A549 (cell line): ENCODE measurements around the gene KRT32. TPM values are rescaled to one million over a fixed set of nuclear protein-coding genes. Genes with fewer than 3 reads are reported as not detected.

Source experiments
- ATAC-seq, 2 experiments: fragments of 200-7000 bp in 1 of 2; fragments of >200 bp in 1 of 2; cut with Nextera tagmentation in 1 of 2; cut with Tn5 transposase in 1 of 2; 3 replicates each; pipeline versions ENCODE4 v1.8.0 to v1.9.1; 2018 to 2020; ENCODE audit warnings: mild to moderate bottlenecking in 1 of 2, moderate library complexity in 1 of 2
- CTCF ChIA-PET: fragments of 300-600 bp; sonication (Branson Sonifier 250); formaldehyde crosslinking; extraction: SDS; loops from one replicate; lab custom pipeline; 2021; ENCODE audit warnings: antibody characterized with exemption, inconsistent platforms; lab: Yijun Ruan, JAX
- POLR2A ChIA-PET: fragments of 350-600 bp; formaldehyde crosslinking; extraction: SDS; loops from one replicate; lab custom pipeline; 2021; ENCODE audit warnings: antibody characterized with exemption, inconsistent platforms; lab: Yijun Ruan, JAX
- DNase-seq, 2 experiments: peaks; one replicate each; pipeline versions ENCODE4 v3.0.0 to v3.0.0-alpha.2; 2011 to 2016; ENCODE audit warnings: low read depth in 1 of 2, low spot score in 1 of 2
- FAIRE-seq: peaks from 2 replicates; lab custom pipeline; 2011; peaks lifted over from hg19 to GRCh38; lab: Jason Lieb, UNC
- H3K27ac ChIP-seq, 2 experiments: fragments of >200 bp; sonication (Bioruptor Twin); formaldehyde crosslinking; 3 replicates each; pipeline ENCODE4 v1.5.1; 2016 to 2017
- H3K4me1 ChIP-seq: fragments of >200 bp; sonication (Bioruptor Twin); formaldehyde crosslinking; 3 replicates; pipeline ENCODE4 v1.6.1; 2016
- H3K4me2 ChIP-seq: fragments of >200 bp; sonication (Bioruptor Twin); formaldehyde crosslinking; 3 replicates; pipeline ENCODE4 v1.6.1; 2016
- H3K4me3 ChIP-seq: fragments of >200 bp; sonication (Bioruptor Twin); formaldehyde crosslinking; 3 replicates; pipeline ENCODE4 v1.5.1; 2016
- H3K9me3 ChIP-seq: fragments of >200 bp; sonication (Bioruptor Twin); formaldehyde crosslinking; 3 replicates; pipeline ENCODE4 v1.6.1; 2016
- CBX8 ChIP-seq: fragments of 200-600 bp; sonication (generic); IDR thresholded peaks from 2 replicates; pipeline ENCODE4 v1.6.1; 2016
- CHD2 ChIP-seq: fragments of 150-350 bp; IDR thresholded peaks from 2 replicates; pipeline ENCODE4 v1.6.1; 2014; ENCODE audit warnings: low read length; ENCODE audit not compliant: partially characterized antibody
- CHD4 ChIP-seq: fragments of 200-600 bp; sonication (generic); IDR thresholded peaks from 2 replicates; pipeline ENCODE4 v1.6.1; 2016; ENCODE audit warnings: antibody characterized with exemption, mild to moderate bottlenecking, borderline replicate concordance
- EHMT2 ChIP-seq: fragments of 200-600 bp; sonication (generic); IDR thresholded peaks from 2 replicates; pipeline ENCODE4 v1.6.1; 2016; ENCODE audit warnings: antibody characterized with exemption, low read depth, mild to moderate bottlenecking, moderate library complexity
- EP300 ChIP-seq, 2 experiments: fragments of >200 bp; sonication (Bioruptor Twin); formaldehyde crosslinking; IDR thresholded peaks; 2 replicates in 1 of 2; 3 replicates in 1 of 2; pipeline ENCODE4 v1.6.1; 2016 to 2017
- FOXS1 ChIP-seq: fragments of 250-450 bp; sonication (Bioruptor Pico); IDR thresholded peaks from 2 replicates; pipeline ENCODE4 v1.5.0; 2020; ENCODE audit warnings: mild to moderate bottlenecking, moderate library complexity
- GATA3 ChIP-seq: IDR thresholded peaks from 2 replicates; pipeline ENCODE4 v1.6.1; 2012; ENCODE audit warnings: borderline replicate concordance
- HMGXB4 ChIP-seq: fragments of 250-450 bp; sonication (Bioruptor Pico); IDR thresholded peaks from 2 replicates; pipeline ENCODE4 v1.5.0; 2021; ENCODE audit warnings: mild to moderate bottlenecking, moderate library complexity, borderline replicate concordance
- HOXB13 ChIP-seq: fragments of 250-450 bp; sonication (Bioruptor Pico); IDR thresholded peaks from 2 replicates; pipeline ENCODE4 v1.5.0; 2020; ENCODE audit warnings: low read depth, mild to moderate bottlenecking, moderate library complexity
- MAFK ChIP-seq: fragments of 450-650 bp; IDR thresholded peaks from 2 replicates; pipeline ENCODE4 v1.6.1; 2014; ENCODE audit not compliant: partially characterized antibody
- MAZ ChIP-seq: fragments of 150-350 bp; IDR thresholded peaks from 2 replicates; pipeline ENCODE4 v1.6.1; 2014; ENCODE audit warnings: antibody characterized with exemption, low read depth, low read length, borderline replicate concordance
- MYC ChIP-seq: IDR thresholded peaks from 2 replicates; pipeline ENCODE4 v1.6.1; 2012; ENCODE audit warnings: mild to moderate bottlenecking, inconsistent platforms, low read length, improper control_type of control experiment, borderline replicate concordance
- NFE2L2 ChIP-seq: fragments of 150-350 bp; conservative IDR thresholded peaks from 2 replicates; pipeline ENCODE4 v1.6.1; 2014; ENCODE audit warnings: low read length
- NR3C1 ChIP-seq: fragments of >200 bp; sonication (Bioruptor Twin); formaldehyde crosslinking; IDR thresholded peaks from 3 replicates; pipeline ENCODE4 v1.6.1; 2017
- PHF8 ChIP-seq: fragments of 200-600 bp; sonication (generic); IDR thresholded peaks from 2 replicates; pipeline ENCODE4 v1.6.1; 2016; ENCODE audit warnings: low read depth, mild to moderate bottlenecking, antibody characterized with exemption, moderate library complexity, borderline replicate concordance
- POLR2A ChIP-seq: IDR thresholded peaks from 2 replicates; pipeline ENCODE4 v1.6.1; 2012; ENCODE audit warnings: mild to moderate bottlenecking, low read length
- SREBF2 ChIP-seq: fragments of 450-650 bp; IDR thresholded peaks from 2 replicates; pipeline ENCODE4 v1.6.1; 2014; ENCODE audit warnings: mild to moderate bottlenecking, moderate library complexity
- WGBS: methylation state at CpG from one replicate; pipeline ENCODE4 v1.1.6; 2017; ENCODE audit errors: missing lambda C conversion rate; 5-methylcytosine and 5-hydroxymethylcytosine counted together
- polyA plus RNA-seq, 4 experiments: library from polyadenylated mRNA; depleted of rRNA in 3 of 4; stranded (reverse); fragments of >200 nt; fragmentation: RNase III in 1 of 4; extraction: RNeasy Plus Mini Kit Qiagen cat#74134 plus additional on column Dnase treatment in 1 of 4; gene quantifications; 2 replicates in 3 of 4; 3 replicates in 1 of 4; pipeline ENCODE4 v1.2.3, GENCODE V29; 2011 to 2017
- TF ChIP-seq, protein P1 (sequence below): IDR thresholded peaks from 2 replicates; pipeline ENCODE4 v1.6.1; 2012
- TF ChIP-seq, protein P2 (sequence below): fragments of >200 bp; sonication (Bioruptor Twin); formaldehyde crosslinking; IDR thresholded peaks from 3 replicates; pipeline ENCODE4 v1.5.1; 2016

Gene KRT32
- polyA plus RNA-seq, 2 of the 4 experiments (the other 2 are of a cell fraction): not detected

GRCh38 chr17:41421116-41421515 lies 46.1 kb downstream of the KRT32 start:
- Histone ChIP-seq H3K27ac (no peak overlapping the region; a peak in 1 of 6 replicates), H3K4me3 (no peak overlapping the region), H3K4me2 (no peak overlapping the region; the same call in 2 of the 3 replicates), H3K4me1 (0 out of 3 replicates have a peak, but pooled peaks cover 4% of the 10 kb centered on the region)
- POLR2A ChIA-PET: no interaction called here
- FAIRE-seq: no peak
- WGBS: 54% methylated on average over 9 of the region's 9 CpGs
- DNase-seq: no peak
- TF ChIP-seq EHMT2 (no peak), GATA3 (no peak), FOXS1 (CRISPR knock-in tag) (no peak)
- TF ChIP-seq, all 56 proteins: peak for 0
- ATAC-seq: no peak; a peak in 1 of 6 replicates
- no peaks in the 10 kb centered on the region for H3K9me3 ChIP-seq
- CTCF ChIA-PET: interaction anchor here (1.8 to 6.1 kb wide), 2 partner anchors 15 to 18 kb away, joined by 5 to 46 read pairs; no protein-coding TSS in a partner anchor

DNA sequence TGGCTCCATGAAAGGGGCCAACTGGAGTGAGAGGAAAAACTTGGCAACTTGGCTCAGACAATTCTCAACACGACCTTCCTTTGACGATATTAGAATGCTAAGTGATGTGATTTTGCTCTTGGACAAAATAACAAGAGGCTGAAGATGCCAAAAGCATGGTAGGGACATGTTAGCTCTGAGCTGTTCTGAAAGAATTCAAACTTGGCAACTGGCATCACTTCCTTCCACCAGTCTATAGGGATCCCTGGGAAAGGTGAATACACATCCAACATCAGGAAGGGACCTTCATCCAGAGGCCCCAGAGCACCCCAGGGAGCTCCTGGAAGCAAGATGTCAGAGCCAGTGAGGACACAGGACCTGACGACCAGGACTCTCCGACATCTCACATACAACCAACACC lies 47.1 kb downstream of the KRT32 start:
- Histone ChIP-seq H3K27ac (no peak overlapping the region), H3K9me3 (no peaks in the 10 kb centered on the region), H3K4me2 (no peak overlapping the region), H3K4me1 (0 out of 3 replicates have a peak, but pooled peaks cover 4% of the 10 kb centered on the region), H3K4me3 (no peak overlapping the region)
- WGBS: 41% methylated on average over 4 of the region's 4 CpGs
- DNase-seq (no peak), FAIRE-seq (no peak), ATAC-seq (no peak)
- TF ChIP-seq EP300 (IDR thresholded peaks at IDR 0.05) (no peak), MYC (no peak), CBX8 (no peak), NR3C1 (no peak), HOXB13 (CRISPR knock-in tag) (no peak), PHF8 (no peak), HMGXB4 (CRISPR knock-in tag) (no peak), EHMT2 (no peak), MAFK (no peak), NFE2L2 (no peak), POLR2A (no peak)
- TF ChIP-seq, protein P1, sequence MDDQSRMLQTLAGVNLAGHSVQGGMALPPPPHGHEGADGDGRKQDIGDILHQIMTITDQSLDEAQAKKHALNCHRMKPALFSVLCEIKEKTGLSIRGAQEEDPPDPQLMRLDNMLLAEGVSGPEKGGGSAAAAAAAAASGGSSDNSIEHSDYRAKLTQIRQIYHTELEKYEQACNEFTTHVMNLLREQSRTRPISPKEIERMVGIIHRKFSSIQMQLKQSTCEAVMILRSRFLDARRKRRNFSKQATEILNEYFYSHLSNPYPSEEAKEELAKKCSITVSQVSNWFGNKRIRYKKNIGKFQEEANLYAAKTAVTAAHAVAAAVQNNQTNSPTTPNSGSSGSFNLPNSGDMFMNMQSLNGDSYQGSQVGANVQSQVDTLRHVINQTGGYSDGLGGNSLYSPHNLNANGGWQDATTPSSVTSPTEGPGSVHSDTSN: no peak
- CTCF ChIA-PET: interaction anchor here (0.8 to 6.1 kb wide), 5 partner anchors 14 to 564 kb away, joined by 3 to 46 read pairs (median 5); no protein-coding TSS in a partner anchor
- POLR2A ChIA-PET: no interaction called here

DNA sequence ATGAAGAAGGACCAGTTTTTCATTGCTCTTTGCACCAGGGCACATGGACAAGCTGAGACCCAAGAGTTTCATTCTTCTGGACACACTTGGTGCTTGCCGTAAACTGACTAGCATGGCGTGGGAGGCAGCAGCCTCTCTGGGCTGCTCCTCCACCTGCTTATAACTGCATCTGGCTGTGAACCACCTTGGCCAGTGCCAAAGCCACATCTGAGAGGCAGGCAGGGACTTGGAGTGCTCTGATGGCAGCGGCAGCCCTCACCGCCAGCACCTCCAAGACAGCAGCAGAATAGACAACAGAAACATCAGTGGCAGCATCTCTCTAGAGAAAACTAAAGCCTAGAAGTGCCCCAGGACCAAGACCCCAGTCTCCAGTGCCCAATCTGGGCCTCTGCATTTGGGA lies 47.5 kb downstream of the KRT32 start:
- H3K4me2 ChIP-seq: no peak overlapping the region
- WGBS: 88% methylated on average over 4 of the region's 4 CpGs
- no peak overlapping the region for H3K4me3 ChIP-seq
- TF ChIP-seq PHF8 (no peak), MAZ (no peak), SREBF2 (no peak), HMGXB4 (CRISPR knock-in tag) (no peak), CHD2 (no peak), CHD4 (no peak)
- TF ChIP-seq, protein P2, sequence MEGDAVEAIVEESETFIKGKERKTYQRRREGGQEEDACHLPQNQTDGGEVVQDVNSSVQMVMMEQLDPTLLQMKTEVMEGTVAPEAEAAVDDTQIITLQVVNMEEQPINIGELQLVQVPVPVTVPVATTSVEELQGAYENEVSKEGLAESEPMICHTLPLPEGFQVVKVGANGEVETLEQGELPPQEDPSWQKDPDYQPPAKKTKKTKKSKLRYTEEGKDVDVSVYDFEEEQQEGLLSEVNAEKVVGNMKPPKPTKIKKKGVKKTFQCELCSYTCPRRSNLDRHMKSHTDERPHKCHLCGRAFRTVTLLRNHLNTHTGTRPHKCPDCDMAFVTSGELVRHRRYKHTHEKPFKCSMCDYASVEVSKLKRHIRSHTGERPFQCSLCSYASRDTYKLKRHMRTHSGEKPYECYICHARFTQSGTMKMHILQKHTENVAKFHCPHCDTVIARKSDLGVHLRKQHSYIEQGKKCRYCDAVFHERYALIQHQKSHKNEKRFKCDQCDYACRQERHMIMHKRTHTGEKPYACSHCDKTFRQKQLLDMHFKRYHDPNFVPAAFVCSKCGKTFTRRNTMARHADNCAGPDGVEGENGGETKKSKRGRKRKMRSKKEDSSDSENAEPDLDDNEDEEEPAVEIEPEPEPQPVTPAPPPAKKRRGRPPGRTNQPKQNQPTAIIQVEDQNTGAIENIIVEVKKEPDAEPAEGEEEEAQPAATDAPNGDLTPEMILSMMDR: no peak
- ATAC-seq: no peak
- POLR2A ChIA-PET: no interaction called here
- no peak for FAIRE-seq
- CTCF ChIA-PET: interaction anchor here (0.8 to 6.1 kb wide), 6 partner anchors 13 to 563 kb away, joined by 3 to 46 read pairs (median 5); no protein-coding TSS in a partner anchor
- DNase-seq: no peak
- no peak overlapping the region for H3K27ac ChIP-seq
- H3K4me1 ChIP-seq: 0 out of 3 replicates have a peak, but pooled peaks cover 4% of the 10 kb centered on the region
- H3K9me3 ChIP-seq: no peaks in the 10 kb centered on the region
